Activated T-helper 2 cell treated with anti-CD3 and anti-CD28 coated beads, Interferon-gamma antibody, Interleukin-2, Interleukin-4, amounts not matched to agents 10 μg/mL and 5 μg/mL and 100 μg/mL, durations not matched to agents 14 hours and 24 hours and 36 hours (primary cell): Measurements from ENCODE around the gene PHKB. TPM values are rescaled to one million over a fixed set of nuclear protein-coding genes. Genes with fewer than 3 reads are reported as not detected.

Source experiments
- DNase-seq: peaks from one replicate; pipeline ENCODE4 v3.0.0; 2021; ENCODE audit warnings: low spot score
- H3K27ac Mint-ChIP-seq: one replicate; pipeline ENCODE4 v1.8.0; 2021; ENCODE audit warnings: mixed read lengths
- H3K27me3 Mint-ChIP-seq: one replicate; pipeline ENCODE4 v1.8.0; 2021; ENCODE audit warnings: low read depth, mixed read lengths
- H3K36me3 Mint-ChIP-seq: one replicate; pipeline ENCODE4 v1.8.0; 2021; ENCODE audit warnings: low read depth, mixed read lengths
- H3K4me1 Mint-ChIP-seq: one replicate; pipeline ENCODE4 v1.8.0; 2021; ENCODE audit warnings: low read depth, mixed read lengths
- H3K4me3 Mint-ChIP-seq: one replicate; pipeline ENCODE4 v1.8.0; 2021; ENCODE audit warnings: low read depth, mild to moderate bottlenecking, moderate library complexity, mixed read lengths
- H3K9me3 Mint-ChIP-seq: one replicate; pipeline ENCODE4 v1.8.0; 2021; ENCODE audit warnings: mixed read lengths
- intact Hi-C: fragments of 100-400 bp; cut with micrococcal nuclease; formaldehyde crosslinking; loops from one replicate; pipeline ENCODE4 v1.15.1; 2023
- total RNA-seq: library from RNA; stranded (reverse); gene quantifications from 2 replicates; pipeline ENCODE4 v1.2.3, GENCODE V29; 2022

Gene PHKB
- total RNA-seq, 1 donor from 2014 or later, result 29.7 TPM

DNA sequence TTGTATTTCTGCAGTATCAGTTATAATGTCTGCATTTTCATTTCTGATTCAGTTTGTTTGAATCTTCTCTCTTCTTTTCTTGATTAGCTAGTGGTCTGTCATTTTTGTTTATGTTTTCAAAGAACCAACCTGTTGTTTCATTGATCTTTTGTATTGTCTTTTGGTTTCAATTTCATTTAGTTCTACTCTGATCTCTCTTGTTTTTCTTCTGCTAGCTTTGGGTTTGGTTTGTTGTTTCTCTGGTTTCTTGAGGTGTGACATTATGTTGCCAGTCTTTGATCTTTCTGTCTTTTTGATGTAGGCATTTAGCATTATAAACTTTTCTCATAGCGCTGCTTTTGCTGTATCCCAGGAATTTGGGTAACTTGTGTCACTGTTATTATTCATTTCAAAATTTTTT lies 107.2 kb downstream of the PHKB start:
- intact Hi-C loops, result no loop called here
- Mint-ChIP-seq H3K27ac (peak overlapping the region; percentile 68), H3K9me3 (peaks cover 13% of the 10 kb centered on the region), H3K27me3 (no peaks in the 10 kb centered on the region), H3K36me3 (peaks cover 23% of the 10 kb centered on the region), H3K4me3 (peak overlapping the region; percentile 56), H3K4me1 (peaks cover 31% of the 10 kb centered on the region)
- no peak for DNase-seq

GRCh38 chr16:47571049-47571448 lies 109.9 kb downstream of the PHKB start:
- Mint-ChIP-seq H3K9me3 (peaks cover 16% of the 10 kb centered on the region), H3K27ac (no peak overlapping the region), H3K27me3 (no peaks in the 10 kb centered on the region), H3K4me3 (no peak overlapping the region), H3K36me3 (peaks cover 13% of the 10 kb centered on the region), H3K4me1 (peaks cover 28% of the 10 kb centered on the region)
- DNase-seq, result no peak
- intact Hi-C loops, result loop anchor here (10.0 kb wide), 1 partner anchor 144 kb away; no protein-coding TSS in a partner anchor

DNA sequence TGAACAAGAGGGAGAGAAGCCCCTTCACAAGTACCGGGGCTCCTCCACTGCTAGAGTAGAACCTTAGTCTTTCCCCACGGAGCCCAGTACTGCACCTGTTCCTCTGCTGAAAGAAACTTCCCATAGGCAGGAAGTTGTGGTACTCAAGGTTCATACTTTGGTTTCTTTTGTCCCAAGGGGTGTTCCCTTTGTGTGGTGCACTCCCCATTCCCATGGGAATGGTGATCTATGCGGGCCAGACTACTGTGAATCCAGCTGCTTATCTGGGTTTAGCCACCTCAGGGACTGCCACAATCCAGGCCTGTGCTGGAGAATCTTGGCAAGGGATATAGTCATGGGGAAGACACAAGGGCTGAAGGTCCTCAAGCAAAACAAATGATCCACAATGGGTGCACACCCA lies 110.6 kb downstream of the PHKB start:
- no peaks in the 10 kb centered on the region for H3K27me3 Mint-ChIP-seq
- H3K27ac Mint-ChIP-seq, result no peak overlapping the region
- H3K9me3 Mint-ChIP-seq, result peaks cover 14% of the 10 kb centered on the region
- peaks cover 27% of the 10 kb centered on the region for H3K4me1 Mint-ChIP-seq
- no peak overlapping the region for H3K4me3 Mint-ChIP-seq
- peaks cover 11% of the 10 kb centered on the region for H3K36me3 Mint-ChIP-seq
- intact Hi-C loops, result loop anchor here (10.0 kb wide), 1 partner anchor 143 kb away; no protein-coding TSS in a partner anchor
- no peak for DNase-seq

- no peak for DNase-seq
- Mint-ChIP-seq H3K4me3 (no peak overlapping the region), H3K9me3 (peaks cover 13% of the 10 kb centered on the region), H3K27me3 (no peaks in the 10 kb centered on the region), H3K36me3 (peaks cover 14% of the 10 kb centered on the region), H3K4me1 (peaks cover 19% of the 10 kb centered on the region), H3K27ac (peak overlapping the region; percentile 60)
- intact Hi-C loops, result loop anchor here (10.0 kb wide), 1 partner anchor 140 kb away; no protein-coding TSS in a partner anchor
Measured at GRCh38 chr16:47574091-47575054, 113.2 kb downstream of the PHKB start.

DNA sequence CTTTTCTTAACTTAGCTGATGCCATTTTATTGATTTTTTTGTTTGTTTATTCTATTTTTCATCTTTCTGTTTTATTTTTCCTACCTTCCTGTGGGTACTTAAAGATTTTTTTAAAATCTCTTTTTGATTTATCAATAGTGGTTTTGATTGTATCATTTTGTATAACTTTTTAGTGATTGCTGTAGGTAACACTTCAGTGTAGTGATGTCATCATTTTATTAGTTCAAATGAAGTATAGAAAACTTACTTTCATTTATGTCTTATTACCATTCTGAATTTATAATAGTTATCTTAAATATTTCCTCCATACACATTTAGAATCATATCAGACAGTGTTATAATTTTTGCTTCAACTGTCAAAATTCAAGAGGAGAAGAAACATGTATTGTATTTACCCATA lies 115.9 kb downstream of the PHKB start:
- no peak for DNase-seq
- no peak overlapping the region for H3K4me3 Mint-ChIP-seq
- no peak overlapping the region for H3K27ac Mint-ChIP-seq
- intact Hi-C loops, result loop anchor here (10.0 kb wide), 1 partner anchor 138 kb away; no protein-coding TSS in a partner anchor
- peaks cover 16% of the 10 kb centered on the region for H3K36me3 Mint-ChIP-seq
- no peaks in the 10 kb centered on the region for H3K27me3 Mint-ChIP-seq
- H3K4me1 Mint-ChIP-seq, result peaks cover 17% of the 10 kb centered on the region
- H3K9me3 Mint-ChIP-seq, result peaks cover 13% of the 10 kb centered on the region

DNA sequence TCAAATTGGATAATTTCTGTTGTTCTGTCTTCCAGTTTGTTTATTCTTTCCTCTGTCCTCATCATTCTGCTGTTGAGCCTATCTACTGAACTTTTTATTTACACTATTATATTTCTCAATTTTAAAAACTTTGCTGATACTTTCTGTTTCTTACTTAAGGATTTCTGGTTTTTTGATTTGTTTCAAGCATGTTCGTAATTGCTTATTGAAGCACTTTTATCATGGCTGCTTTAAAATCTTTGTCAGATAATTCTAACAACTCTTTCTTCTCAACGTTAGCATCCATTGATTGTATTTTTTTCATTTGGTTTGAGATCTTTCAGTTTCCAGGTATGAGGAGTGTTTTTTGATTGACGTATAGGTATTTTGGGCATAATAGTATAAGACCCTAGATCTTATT lies 116.9 kb downstream of the PHKB start:
- Mint-ChIP-seq H3K9me3 (peaks cover 13% of the 10 kb centered on the region), H3K27me3 (no peaks in the 10 kb centered on the region), H3K27ac (no peak overlapping the region), H3K36me3 (peaks cover 16% of the 10 kb centered on the region), H3K4me1 (peaks cover 17% of the 10 kb centered on the region), H3K4me3 (no peak overlapping the region)
- no peak for DNase-seq
- intact Hi-C loops, result loop anchor here (10.0 kb wide), 1 partner anchor 137 kb away; no protein-coding TSS in a partner anchor

- intact Hi-C loops, result loop anchor here (10.0 kb wide), 1 partner anchor 136 kb away; no protein-coding TSS in a partner anchor
Measured at GRCh38 chr16:47578573-47578972, 117.4 kb downstream of the PHKB start.

DNA sequence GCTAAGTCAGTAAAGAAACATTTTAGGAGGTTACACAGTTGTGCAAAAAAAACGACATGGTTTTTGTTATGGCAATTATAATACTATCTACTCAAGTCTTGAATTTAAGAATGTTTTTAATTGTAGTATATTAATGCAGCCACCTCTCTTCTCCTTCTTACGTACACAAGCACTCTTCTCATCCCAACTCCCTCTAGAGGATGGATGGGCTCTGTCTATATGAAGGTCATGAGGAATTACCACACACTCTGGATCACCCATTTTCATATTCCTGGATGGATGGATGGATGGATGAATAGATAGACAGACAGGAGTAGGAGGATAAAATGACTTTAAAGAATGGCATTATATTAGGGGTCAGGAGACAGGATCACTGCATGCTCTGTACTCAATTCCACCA lies 120.0 kb downstream of the PHKB start:
- intact Hi-C loops, result no loop called here
- Mint-ChIP-seq H3K36me3 (peaks cover 9% of the 10 kb centered on the region), H3K27ac (no peak overlapping the region), H3K4me3 (no peak overlapping the region), H3K9me3 (peaks cover 5% of the 10 kb centered on the region), H3K27me3 (no peaks in the 10 kb centered on the region), H3K4me1 (peaks cover 8% of the 10 kb centered on the region)
- no peak for DNase-seq

More at GRCh38 chr16:47578573-47578972, 117.4 kb downstream of the PHKB start:
- no peak for DNase-seq
- Mint-ChIP-seq H3K4me1 (peaks cover 17% of the 10 kb centered on the region), H3K27ac (no peak overlapping the region), H3K9me3 (peaks cover 13% of the 10 kb centered on the region), H3K36me3 (peaks cover 16% of the 10 kb centered on the region), H3K4me3 (no peak overlapping the region), H3K27me3 (no peaks in the 10 kb centered on the region)

GRCh38 chr16:47584464-47585225 lies 123.5 kb downstream of the PHKB start:
- Mint-ChIP-seq H3K27me3 (no peaks in the 10 kb centered on the region), H3K4me3 (no peak overlapping the region), H3K36me3 (peaks cover 7% of the 10 kb centered on the region), H3K4me1 (no peaks in the 10 kb centered on the region), H3K27ac (no peak overlapping the region), H3K9me3 (no peaks in the 10 kb centered on the region)
- intact Hi-C loops, result no loop called here
- DNase-seq, result no peak

DNA sequence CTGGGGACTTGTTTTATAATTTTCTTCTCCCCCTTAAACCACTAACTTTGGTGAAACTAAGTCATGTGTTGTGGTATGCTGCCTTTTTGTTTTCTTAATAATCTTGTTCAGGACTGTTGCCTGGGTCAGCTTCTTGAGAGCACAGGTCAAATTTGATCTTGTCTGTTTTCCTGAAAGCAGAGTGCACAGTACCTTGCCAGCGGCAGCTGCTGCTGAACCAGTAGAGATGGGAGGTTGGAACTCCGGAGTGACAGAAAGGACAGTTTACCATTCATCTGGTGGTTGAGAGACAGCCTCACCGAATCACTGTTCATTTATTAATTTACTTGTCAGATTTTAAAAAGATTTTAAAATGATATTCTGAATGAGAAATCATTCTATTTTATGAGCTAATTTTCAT lies 125.0 kb downstream of the PHKB start:
- DNase-seq, result no peak
- peaks cover 13% of the 10 kb centered on the region for H3K36me3 Mint-ChIP-seq
- no peaks in the 10 kb centered on the region for H3K4me1 Mint-ChIP-seq
- H3K9me3 Mint-ChIP-seq, result no peaks in the 10 kb centered on the region
- H3K4me3 Mint-ChIP-seq, result no peak overlapping the region
- no peaks in the 10 kb centered on the region for H3K27me3 Mint-ChIP-seq
- H3K27ac Mint-ChIP-seq, result no peak overlapping the region
- intact Hi-C loops, result no loop called here

DNA sequence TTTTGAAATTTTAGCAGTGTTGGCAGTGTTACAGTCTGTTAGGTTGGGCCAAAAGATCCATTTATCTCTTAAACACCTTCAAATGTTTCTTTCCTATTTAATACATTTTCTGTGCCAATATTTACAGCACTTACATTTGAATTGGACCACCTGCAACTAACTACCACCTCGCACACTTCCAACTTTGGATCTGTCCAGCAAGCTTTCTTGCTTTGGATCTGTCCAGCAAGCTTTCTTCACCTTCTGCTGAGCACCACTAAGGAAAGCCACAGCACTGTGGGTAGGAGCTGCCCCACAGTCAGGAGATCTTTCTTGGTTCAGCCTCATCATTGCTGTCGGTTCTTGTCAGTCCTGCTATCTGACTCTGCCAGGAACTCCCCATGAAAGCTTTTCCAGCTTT lies 129.3 kb downstream of the PHKB start:
- H3K9me3 Mint-ChIP-seq, result no peaks in the 10 kb centered on the region
- no peaks in the 10 kb centered on the region for H3K4me1 Mint-ChIP-seq
- DNase-seq, result no peak
- intact Hi-C loops, result no loop called here
- no peaks in the 10 kb centered on the region for H3K27me3 Mint-ChIP-seq
- peaks cover 20% of the 10 kb centered on the region for H3K36me3 Mint-ChIP-seq
- H3K4me3 Mint-ChIP-seq, result no peak overlapping the region
- no peak overlapping the region for H3K27ac Mint-ChIP-seq

DNA sequence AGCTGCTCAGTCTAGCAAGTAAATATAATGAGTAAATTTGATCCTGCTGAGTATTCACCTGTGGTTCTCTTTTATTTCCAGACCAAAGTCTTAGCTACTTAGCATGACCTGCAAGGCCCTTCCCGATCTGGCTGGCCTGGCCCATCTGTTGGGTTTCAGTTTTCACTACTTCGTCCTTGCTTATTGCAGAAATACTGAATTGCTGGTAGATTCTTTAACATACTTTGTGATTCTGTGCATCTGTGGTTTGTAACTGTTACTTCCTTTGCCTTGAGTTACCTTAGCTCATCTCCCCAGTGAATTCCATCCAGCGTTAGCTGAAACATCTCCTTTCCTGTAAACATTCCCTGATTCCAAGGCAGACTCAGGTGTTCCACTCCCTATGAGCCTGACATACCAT lies 131.1 kb downstream of the PHKB start:
- intact Hi-C loops, result no loop called here
- Mint-ChIP-seq H3K36me3 (peaks cover 20% of the 10 kb centered on the region), H3K4me1 (no peaks in the 10 kb centered on the region), H3K9me3 (no peaks in the 10 kb centered on the region), H3K27ac (no peak overlapping the region), H3K27me3 (no peaks in the 10 kb centered on the region), H3K4me3 (no peak overlapping the region)
- DNase-seq, result no peak
